Skin of body (tissue), 2 donors: ENCODE measurements around the gene DUSP21. TPM values are rescaled to one million over a fixed set of nuclear protein-coding genes. Genes with fewer than 3 reads are reported as not detected.
"Not testable (repeated sequence)": the region's sequence is repeated elsewhere in the genome, so short reads cannot be mapped to it uniquely, and the experiment has no call there.

Experiments used
- DNase-seq: peaks from one replicate; lab custom pipeline; 2025; lab: John Stamatoyannopoulos, UW
- total RNA-seq: library from RNA; depleted of rRNA; stranded (reverse); fragments of >200 nt; gene quantifications from one replicate; pipeline ENCODE4 v1.2.3, GENCODE V29; 2014

DUSP21 gene
- not detected for total RNA-seq

- no peak for DNase-seq
Observed at GRCh38 chrX:44843753-44844152, at the start of gene DUSP21. DUSP21 (plus strand) TSS chrX:44844021; CDS start chrX:44844133, 112 bp downstream.

- DNase-seq = no peak
Observed at GRCh38 chrX:44795945-44796450, 47.8 kb upstream of the DUSP21 start.

GRCh38 chrX:44802613-44803012 lies 41.2 kb upstream of the DUSP21 start:
- DNase-seq = no peak

GRCh38 chrX:44815681-44816080 lies 28.1 kb upstream of the DUSP21 start:
- DNase-seq = no peak

GRCh38 chrX:44816367-44816766 lies 27.5 kb upstream of the DUSP21 start:
- DNase-seq = no peak

- no peak for DNase-seq
Observed at GRCh38 chrX:44817029-44817428, 26.8 kb upstream of the DUSP21 start.

- DNase-seq = no peak
Observed at GRCh38 chrX:44822601-44823000, 21.2 kb upstream of the DUSP21 start.

GRCh38 chrX:44823193-44823592 lies 20.6 kb upstream of the DUSP21 start:
- not testable (repeated sequence) for DNase-seq

- peak; percentile 11 for DNase-seq
Observed at GRCh38 chrX:44828008-44828605, 15.7 kb upstream of the DUSP21 start.

- DNase-seq = no peak
Observed at GRCh38 chrX:44829832-44830231, 14.0 kb upstream of the DUSP21 start.

GRCh38 chrX:44842550-44843317 lies 1.1 kb upstream of the DUSP21 start:
- no peak for DNase-seq

GRCh38 chrX:44843318-44843702 lies 511 bp upstream of the DUSP21 start:
- DNase-seq = no peak

- DNase-seq = no peak
Observed at GRCh38 chrX:44844204-44844603, 383 bp downstream of the DUSP21 start.

- not testable (repeated sequence) for DNase-seq
Observed at GRCh38 chrX:44850891-44851290, 7.1 kb downstream of the DUSP21 start.

GRCh38 chrX:44871114-44871645 lies 27.4 kb downstream of the DUSP21 start:
- DNase-seq = no peak

- peak; percentile 2 for DNase-seq
Observed at GRCh38 chrX:44871931-44872820, 28.4 kb downstream of the DUSP21 start.

- peak; percentile 90 for DNase-seq
Observed at GRCh38 chrX:44872821-44873414, 29.1 kb downstream of the DUSP21 start, which contains the start of gene KDM6A. KDM6A (plus strand) TSS chrX:44873188; CDS start chrX:44873552, 364 bp downstream.

- DNase-seq = no peak
Observed at GRCh38 chrX:44873415-44874276, 29.8 kb downstream of the DUSP21 start.

GRCh38 chrX:44874420-44875184 lies 30.8 kb downstream of the DUSP21 start:
- DNase-seq = peak; percentile 27
